SU-DHL-6 (cell line): Measurements from ENCODE around the gene ST8SIA4.

Experiments
- EZH2phosphoT487 ChIP-seq: fragments of 200-600 bp; sonication (generic), shearing (Covaris generic); conservative IDR thresholded peaks from 2 replicates; pipeline ENCODE4 v1.6.1; 2018; ENCODE audit warnings: mild to moderate bottlenecking, antibody characterized with exemption, low read length, moderate library complexity, mixed read lengths
- TF ChIP-seq, protein P1 (sequence below): fragments of 200-600 bp; sonication (generic); IDR thresholded peaks from one replicate; pipeline ENCODE4 v1.5.1; 2017; ENCODE audit warnings: antibody characterized with exemption, mild to moderate bottlenecking, low read length, moderate library complexity; ENCODE audit not compliant: insufficient read depth, poor library complexity, severe bottlenecking

DNA sequence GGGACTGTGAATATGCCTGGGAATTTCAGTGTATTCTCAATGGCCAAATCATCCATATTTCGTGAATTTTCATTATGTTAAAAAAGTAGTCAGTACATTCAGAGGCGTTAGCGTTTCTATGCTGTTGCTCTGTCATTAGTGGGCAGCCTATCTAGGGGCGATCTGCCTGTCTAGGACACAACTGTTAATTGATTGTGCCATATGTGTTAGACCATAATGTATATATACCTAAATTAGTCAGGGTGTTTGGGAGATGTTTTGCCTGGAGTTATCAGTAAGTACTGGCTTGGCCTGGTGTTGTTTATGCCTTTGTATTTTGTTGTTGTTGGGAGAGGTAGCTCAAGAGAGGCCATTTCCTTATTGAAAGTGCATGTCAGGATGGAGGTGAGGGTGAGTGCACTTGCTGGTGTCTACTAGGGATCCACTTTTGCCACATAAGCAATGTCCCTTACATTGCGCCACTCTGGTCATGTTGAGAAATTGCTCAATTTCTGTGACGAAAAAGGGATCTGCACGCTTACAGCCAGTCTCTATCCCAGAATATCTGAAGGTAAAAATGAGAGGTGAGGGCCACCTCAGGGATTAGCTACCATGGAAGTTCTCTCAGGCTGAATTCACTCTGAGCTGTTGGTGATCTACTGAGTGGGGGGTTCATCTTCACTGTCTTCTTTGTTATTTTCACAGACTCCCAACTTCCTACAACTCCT, 123.3 kb downstream of the ST8SIA4 start:
- TF ChIP-seq, protein P1, sequence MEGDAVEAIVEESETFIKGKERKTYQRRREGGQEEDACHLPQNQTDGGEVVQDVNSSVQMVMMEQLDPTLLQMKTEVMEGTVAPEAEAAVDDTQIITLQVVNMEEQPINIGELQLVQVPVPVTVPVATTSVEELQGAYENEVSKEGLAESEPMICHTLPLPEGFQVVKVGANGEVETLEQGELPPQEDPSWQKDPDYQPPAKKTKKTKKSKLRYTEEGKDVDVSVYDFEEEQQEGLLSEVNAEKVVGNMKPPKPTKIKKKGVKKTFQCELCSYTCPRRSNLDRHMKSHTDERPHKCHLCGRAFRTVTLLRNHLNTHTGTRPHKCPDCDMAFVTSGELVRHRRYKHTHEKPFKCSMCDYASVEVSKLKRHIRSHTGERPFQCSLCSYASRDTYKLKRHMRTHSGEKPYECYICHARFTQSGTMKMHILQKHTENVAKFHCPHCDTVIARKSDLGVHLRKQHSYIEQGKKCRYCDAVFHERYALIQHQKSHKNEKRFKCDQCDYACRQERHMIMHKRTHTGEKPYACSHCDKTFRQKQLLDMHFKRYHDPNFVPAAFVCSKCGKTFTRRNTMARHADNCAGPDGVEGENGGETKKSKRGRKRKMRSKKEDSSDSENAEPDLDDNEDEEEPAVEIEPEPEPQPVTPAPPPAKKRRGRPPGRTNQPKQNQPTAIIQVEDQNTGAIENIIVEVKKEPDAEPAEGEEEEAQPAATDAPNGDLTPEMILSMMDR: no peak
- TF ChIP-seq EZH2phosphoT487: no peak
